BE2C (cell line): ENCODE data around the gene KCNQ1OT1.

ENCODE experiments used
- DNase-seq: peaks from one replicate; pipeline ENCODE4 v3.0.0-alpha.2; 2020
- H3K27me3 ChIP-seq: fragments of 250-450 bp; sonication (Bioruptor Pico); 2 replicates; pipeline ENCODE4 v1.5.1; 2020; ENCODE audit warnings: mild to moderate bottlenecking
- H3K36me3 ChIP-seq: fragments of 250-450 bp; sonication (Bioruptor Pico); 2 replicates; pipeline ENCODE4 v1.5.1; 2020; ENCODE audit warnings: mild to moderate bottlenecking
- H3K4me1 ChIP-seq: fragments of 250-450 bp; sonication (Bioruptor Pico); 2 replicates; pipeline ENCODE4 v1.5.1; 2020
- H3K4me3 ChIP-seq: 2 replicates; pipeline ENCODE4 v1.5.1; 2011; ENCODE audit warnings: low read depth, low read length
- H3K9me3 ChIP-seq: fragments of 250-450 bp; sonication (Bioruptor Pico); 2 replicates; pipeline ENCODE4 v1.5.1; 2020
- TF ChIP-seq, protein P1 (sequence below): IDR thresholded peaks from 2 replicates; pipeline ENCODE4 v1.5.1; 2012; ENCODE audit warnings: mild to moderate bottlenecking, low read depth, low read length

Gene KCNQ1OT1

GRCh38 chr11:2660357-2660939 lies 39.3 kb downstream of the KCNQ1OT1 start:
- no peak overlapping the region for H3K4me3 ChIP-seq
- H3K4me1 ChIP-seq, result no peaks in the 10 kb centered on the region
- no peaks in the 10 kb centered on the region for H3K36me3 ChIP-seq
- H3K27me3 ChIP-seq, result no peaks in the 10 kb centered on the region
- no peaks in the 10 kb centered on the region; the same call in 1 of the 2 replicates for H3K9me3 ChIP-seq
- no peak for DNase-seq
- TF ChIP-seq, protein P1, sequence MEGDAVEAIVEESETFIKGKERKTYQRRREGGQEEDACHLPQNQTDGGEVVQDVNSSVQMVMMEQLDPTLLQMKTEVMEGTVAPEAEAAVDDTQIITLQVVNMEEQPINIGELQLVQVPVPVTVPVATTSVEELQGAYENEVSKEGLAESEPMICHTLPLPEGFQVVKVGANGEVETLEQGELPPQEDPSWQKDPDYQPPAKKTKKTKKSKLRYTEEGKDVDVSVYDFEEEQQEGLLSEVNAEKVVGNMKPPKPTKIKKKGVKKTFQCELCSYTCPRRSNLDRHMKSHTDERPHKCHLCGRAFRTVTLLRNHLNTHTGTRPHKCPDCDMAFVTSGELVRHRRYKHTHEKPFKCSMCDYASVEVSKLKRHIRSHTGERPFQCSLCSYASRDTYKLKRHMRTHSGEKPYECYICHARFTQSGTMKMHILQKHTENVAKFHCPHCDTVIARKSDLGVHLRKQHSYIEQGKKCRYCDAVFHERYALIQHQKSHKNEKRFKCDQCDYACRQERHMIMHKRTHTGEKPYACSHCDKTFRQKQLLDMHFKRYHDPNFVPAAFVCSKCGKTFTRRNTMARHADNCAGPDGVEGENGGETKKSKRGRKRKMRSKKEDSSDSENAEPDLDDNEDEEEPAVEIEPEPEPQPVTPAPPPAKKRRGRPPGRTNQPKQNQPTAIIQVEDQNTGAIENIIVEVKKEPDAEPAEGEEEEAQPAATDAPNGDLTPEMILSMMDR, result no peak

GRCh38 chr11:2657697-2658284 lies 42.0 kb downstream of the KCNQ1OT1 start:
- no peaks in the 10 kb centered on the region for H3K36me3 ChIP-seq
- no peaks in the 10 kb centered on the region; the same call in 1 of the 2 replicates for H3K9me3 ChIP-seq
- H3K27me3 ChIP-seq, result no peaks in the 10 kb centered on the region
- no peaks in the 10 kb centered on the region for H3K4me1 ChIP-seq
- TF ChIP-seq, protein P1, result no peak
- DNase-seq, result no peak
- no peak overlapping the region for H3K4me3 ChIP-seq

DNA sequence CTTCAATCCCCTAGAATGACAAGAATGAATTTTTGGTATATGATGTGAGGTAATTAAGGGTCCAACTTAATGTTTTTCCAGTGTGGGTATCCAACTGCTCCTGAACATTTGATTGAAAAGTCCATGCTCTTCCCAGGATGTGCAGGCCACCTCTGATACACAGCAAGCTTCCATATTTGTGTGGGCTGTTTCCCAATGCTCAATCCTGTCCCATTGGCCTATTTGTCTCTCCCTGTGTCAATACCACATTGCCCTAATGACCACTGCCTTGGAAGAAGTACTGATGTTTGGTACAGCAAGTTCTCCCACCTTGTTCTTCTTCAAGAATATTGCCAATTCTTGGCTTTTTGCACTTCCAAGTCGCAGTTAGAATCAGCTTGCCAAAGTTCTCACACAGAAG lies 42.9 kb downstream of the KCNQ1OT1 start:
- Histone ChIP-seq H3K4me1 (no peaks in the 10 kb centered on the region), H3K36me3 (no peaks in the 10 kb centered on the region), H3K9me3 (no peaks in the 10 kb centered on the region; the same call in 1 of the 2 replicates), H3K27me3 (no peaks in the 10 kb centered on the region), H3K4me3 (no peak overlapping the region)
- no peak for DNase-seq
- TF ChIP-seq, protein P1, result no peak

DNA sequence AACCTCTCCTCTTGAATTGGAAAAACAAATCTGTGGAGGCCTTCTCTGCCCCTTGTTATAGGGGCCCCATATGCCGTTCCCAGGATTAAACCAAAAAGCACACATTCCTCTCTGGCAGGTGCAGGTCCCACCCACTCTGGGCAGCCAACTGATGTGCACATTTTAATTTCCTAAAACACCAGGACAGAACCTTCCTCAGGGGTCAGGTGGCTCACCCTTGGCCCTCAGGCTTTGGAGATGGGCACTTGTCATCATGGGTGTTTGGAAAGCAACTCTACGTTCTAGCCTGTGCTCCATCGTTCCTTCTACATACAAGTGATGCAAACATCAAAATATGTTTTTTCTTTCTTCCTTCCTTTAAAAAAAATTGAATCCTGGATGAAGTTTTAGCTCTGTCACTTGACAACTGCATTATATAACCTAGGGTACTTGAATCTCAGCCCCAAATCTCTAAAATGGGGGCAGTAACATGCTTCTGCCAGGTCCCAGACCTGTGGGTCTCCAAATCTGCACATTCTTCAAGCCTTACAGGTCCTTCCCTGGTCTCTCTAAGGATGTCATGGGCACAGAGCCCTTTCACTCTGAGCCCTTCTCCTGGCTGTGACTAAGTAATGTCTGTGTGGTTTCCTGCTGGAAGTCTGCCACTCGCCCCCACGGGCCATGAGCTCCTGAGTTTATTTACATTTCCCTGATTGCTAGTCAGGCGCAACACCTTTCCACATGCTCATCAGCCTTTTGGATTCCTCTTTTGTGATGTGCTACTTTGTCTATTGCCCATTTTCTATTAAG lies 43.8 kb downstream of the KCNQ1OT1 start:
- Histone ChIP-seq H3K36me3 (no peaks in the 10 kb centered on the region), H3K9me3 (no peaks in the 10 kb centered on the region; the same call in 1 of the 2 replicates), H3K4me3 (no peak overlapping the region), H3K27me3 (no peaks in the 10 kb centered on the region), H3K4me1 (no peaks in the 10 kb centered on the region)
- no peak for DNase-seq
- TF ChIP-seq, protein P1, result no peak

DNA sequence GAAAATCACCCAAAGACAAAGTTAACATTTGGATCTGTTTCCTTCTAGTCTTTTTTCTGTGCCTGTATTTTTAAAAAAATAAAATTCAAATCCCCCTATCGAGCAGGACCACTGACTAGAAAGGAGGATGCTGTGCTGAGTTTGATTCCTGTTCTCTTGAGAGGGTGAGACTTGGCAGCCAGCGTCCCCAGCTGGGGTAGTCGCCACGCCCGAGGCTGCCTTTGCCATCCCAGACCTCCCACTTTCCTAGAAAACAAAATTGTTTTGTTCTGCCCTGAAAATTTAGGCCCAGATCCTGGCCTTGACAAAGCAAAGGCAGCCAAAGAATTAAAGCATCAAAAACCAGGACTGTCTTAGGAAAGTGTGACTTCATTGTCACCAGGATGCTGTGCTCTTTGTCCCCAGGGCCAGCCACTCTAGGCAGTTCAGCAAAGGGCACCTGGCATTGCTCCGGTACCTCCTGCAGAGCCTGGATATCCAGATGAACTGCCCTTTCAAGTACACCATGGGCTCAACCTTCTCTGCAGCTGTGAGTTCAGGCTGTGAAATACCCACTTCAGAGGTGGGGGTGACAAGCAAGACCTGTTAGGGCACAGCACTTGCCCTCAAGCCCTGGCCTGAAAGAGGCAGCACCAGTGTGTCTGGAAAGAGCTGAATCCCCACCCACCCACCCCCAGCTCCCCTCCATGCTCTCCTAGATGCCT lies 44.6 kb downstream of the KCNQ1OT1 start:
- no peak for DNase-seq
- TF ChIP-seq, protein P1, result no peak
- Histone ChIP-seq H3K4me3 (no peak overlapping the region), H3K9me3 (no peaks in the 10 kb centered on the region), H3K36me3 (no peaks in the 10 kb centered on the region), H3K4me1 (no peaks in the 10 kb centered on the region), H3K27me3 (no peaks in the 10 kb centered on the region)
